GM21529 (cell line): ENCODE measurements around the gene MBD6.
"Not testable (repeated sequence)": the region's sequence is repeated elsewhere in the genome, so short reads cannot be mapped to it uniquely, and the experiment has no call there.

Experiments
- ATAC-seq: cut with Tn5 transposase; IDR thresholded peaks from one replicate; pipeline ENCODE4 v1.9.1; 2021; ENCODE audit not compliant: unreplicated experiment

Gene MBD6

GRCh38 chr12:57568838-57569237 is 46.2 kb downstream of the MBD6 start:
- no peak for ATAC-seq

- ATAC-seq = no peak
These were observed 47.2 kb downstream of the MBD6 start for GRCh38 chr12:57569858-57570257.

GRCh38 chr12:57570438-57570837 is 47.8 kb downstream of the MBD6 start:
- ATAC-seq = not testable (repeated sequence)

GRCh38 chr12:57571926-57572762 is 49.5 kb downstream of the MBD6 start:
- no peak for ATAC-seq

- no peak for ATAC-seq
These were observed 52.2 kb downstream of the MBD6 start for GRCh38 chr12:57574795-57575194.

- ATAC-seq = no peak
These were observed 53.4 kb downstream of the MBD6 start for GRCh38 chr12:57575771-57576612.

GRCh38 chr12:57576613-57577160 is 54.1 kb downstream of the MBD6 start:
- no peak for ATAC-seq

GRCh38 chr12:57577981-57578758 is 55.5 kb downstream of the MBD6 start:
- ATAC-seq = no peak

GRCh38 chr12:57579011-57579410 is 56.4 kb downstream of the MBD6 start:
- ATAC-seq = no peak
